Measurements from ENCODE around the gene FMOD.

- no peak for TF ChIP-seq CTCF (IDR thresholded peaks at IDR 0.05; ENCODE audit: insufficient read depth, low read length, poor library complexity, severe bottlenecking)
- TF ChIP-seq EZH2phosphoT487 (conservative IDR thresholded peaks at IDR 0.05; ENCODE audit: low read length): no peak
Measured at GRCh38 chr1:203302894-203303293, 48.0 kb downstream of the FMOD start.
